Right kidney (tissue), 1 donor: ENCODE results near the gene AGMAT.

ENCODE experiments used
- DNase-seq: peaks from one replicate; pipeline ENCODE4 v3.0.0-alpha.2; 2016

Gene AGMAT

GRCh38 chr1:15568387-15569073 lies 16.3 kb downstream of the AGMAT start:
- DNase-seq = no peak

GRCh38 chr1:15559189-15559810 lies 25.6 kb downstream of the AGMAT start:
- DNase-seq = no peak

- no peak for DNase-seq
Observed at GRCh38 chr1:15558516-15558915, 26.3 kb downstream of the AGMAT start.

DNA sequence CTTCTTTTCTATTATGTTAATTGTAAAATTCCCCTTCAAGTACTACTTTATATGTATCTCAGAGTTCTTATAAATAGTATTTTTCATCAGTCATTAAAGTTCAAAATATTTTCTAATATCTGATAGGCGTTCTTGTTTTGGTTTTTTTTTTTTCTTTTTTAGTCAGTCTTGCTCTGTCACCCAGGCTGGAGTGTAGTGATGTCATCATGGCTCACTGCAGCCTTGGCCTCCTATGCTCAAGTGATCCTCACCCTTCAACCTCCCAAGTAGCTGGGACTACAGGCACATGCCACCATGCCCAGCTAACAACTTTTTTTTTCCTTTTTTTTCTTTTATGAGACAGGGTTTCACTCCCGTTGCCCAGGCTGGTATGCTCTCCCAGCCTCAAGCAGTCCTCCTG lies 27.3 kb downstream of the AGMAT start:
- no peak for DNase-seq

- DNase-seq = no peak
Observed at GRCh38 chr1:15557008-15557407, 27.8 kb downstream of the AGMAT start.

DNA sequence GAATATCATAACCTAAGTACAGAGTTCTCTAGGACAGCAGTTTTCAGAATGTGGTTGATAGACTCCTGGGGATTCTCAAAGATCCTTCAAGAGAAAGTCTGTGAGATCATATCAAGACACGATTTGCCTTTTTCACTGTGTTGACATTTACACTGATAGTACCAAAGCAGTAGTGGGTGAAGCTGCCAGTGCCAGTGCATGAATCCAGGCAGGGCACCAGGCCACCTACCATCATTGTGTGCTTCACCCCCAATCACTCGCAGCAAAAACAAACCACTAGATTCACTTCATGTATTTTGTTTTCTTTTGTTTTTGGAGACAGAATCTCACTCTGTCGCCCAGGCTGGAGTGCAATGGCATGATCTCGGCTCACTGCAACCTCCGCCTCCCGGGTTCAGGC lies 34.3 kb downstream of the AGMAT start:
- no peak for DNase-seq

DNA sequence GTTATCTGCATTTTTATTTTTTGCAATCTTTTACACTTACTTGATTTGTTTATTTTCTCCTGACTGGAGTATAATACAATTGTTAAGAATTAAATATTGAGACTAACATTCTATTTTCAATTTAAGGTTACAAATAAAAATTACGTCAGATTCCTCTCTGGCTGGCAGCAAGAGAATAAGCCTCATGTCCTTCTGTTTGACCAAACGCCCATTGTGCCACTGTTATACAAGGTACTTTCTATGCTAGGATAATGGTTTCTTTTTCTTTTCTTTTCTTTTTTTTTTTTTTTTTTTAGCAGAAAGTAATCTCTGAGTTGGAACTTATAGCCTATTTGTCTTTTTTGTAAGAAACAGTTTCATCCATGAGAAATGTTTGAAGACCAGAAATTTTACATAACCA lies 38.2 kb downstream of the AGMAT start:
- no peak for DNase-seq

DNA sequence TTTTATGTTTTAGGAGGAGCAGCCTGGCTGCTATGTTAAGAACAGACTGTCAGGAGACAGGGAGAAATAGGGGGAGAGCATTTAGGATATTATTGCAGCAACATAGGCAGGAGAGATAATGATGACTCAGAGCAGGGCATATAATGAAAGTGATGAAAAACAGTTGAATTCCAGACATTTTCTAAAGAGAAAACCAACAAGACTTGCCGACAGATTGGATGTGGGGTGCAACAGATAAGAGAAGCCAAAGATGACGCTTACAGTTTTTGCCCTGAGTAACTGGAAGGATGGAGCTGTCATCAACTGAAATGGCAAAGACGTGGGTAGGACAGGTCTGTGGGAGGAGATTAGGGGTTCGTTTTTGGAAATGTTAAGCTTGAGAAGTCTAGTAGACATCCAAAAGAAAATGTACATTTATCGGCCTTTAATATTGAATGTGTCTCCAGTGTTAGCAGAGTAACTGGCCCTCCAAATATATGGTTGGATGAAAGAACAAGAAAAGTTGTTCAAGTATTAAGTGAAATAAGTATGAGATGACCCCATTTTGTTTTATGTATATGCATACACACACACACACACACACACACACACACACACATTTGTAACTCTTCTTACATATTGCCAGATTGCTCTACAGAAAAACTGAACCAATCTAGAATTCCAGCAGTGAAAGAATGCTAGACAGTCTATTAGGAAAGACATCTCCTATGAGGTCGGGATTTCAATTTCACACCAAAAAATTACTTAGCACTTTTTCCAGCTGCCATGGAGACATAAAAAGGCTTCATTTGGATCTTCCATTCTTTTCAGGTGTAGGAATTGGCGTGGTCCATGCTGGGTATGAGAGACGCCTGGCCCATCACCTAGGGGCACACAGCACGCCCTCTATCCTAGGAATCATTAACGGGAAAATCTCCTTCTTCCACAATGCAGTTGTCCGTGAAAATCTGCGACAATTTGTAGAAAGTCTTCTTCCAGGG lies 41.0 kb downstream of the AGMAT start:
- no peak for DNase-seq

- DNase-seq = no peak
Observed at GRCh38 chr1:15543251-15543588, 41.6 kb downstream of the AGMAT start.

DNA sequence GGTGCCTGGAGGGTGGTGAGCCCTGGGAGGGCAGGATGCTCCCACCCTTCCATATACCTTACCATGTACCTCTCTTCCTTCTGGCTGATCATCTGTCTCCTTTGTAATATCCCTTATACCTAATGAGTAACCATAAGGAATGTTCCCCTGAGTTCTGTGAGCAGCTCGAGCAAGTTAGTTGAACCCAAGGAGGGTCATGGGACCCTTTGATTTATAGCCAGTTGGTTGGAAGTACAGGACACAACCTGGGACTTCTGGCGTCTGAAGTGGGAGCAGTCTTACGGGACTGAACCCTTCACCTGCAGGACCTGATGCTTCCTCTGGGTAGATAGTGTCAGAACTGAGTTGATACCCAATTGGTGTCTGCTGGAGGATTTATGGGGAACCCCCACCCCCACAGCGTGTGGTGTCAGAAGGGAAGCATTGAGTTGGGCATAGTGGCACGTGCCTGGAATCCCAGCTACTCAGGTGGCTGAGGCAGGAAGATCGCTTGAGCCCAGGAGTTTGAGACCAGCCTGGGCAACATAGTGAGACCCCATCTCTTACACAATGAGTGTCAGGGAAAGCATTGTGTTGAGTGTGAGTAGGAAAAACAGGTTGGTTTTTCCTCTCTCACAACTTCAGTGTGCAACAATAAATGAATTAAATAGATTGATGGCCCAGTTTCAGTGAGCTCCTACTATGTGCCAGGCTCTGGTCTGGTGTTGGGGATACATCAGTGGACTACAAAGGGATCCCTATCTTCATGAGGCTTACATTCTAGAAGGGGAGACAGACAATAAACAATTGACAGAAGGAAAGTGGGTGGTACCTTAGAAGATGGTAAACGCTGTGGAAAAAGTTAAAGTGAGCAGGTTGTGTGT lies 42.2 kb downstream of the AGMAT start:
- no peak for DNase-seq

DNA sequence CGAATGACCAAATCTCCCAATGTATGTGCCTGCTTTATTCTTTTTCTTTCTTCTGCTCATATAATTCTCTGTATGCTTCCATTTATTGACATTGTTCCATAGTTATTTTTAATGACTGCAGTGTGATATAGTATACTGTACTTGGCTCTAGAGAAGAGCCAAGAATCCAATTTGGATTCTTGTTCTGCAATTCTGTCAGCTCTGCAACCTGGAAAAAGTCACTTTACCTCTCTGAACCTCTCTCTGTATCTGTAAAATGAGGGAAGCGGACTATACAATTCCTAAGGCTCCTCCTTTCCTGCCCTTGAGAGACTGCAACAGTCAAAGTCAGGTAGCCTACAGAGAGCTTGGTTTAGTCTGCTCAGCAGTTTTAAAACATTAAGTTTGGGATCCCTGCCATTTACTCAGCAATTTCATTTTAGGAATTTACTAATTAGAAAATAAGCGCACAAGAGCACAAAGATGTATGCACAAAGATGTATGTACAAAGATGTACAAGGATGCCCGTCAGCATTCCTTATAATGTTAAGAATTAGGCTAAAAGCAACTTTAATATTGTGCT lies 43.5 kb downstream of the AGMAT start:
- DNase-seq = no peak

- no peak for DNase-seq
Observed at GRCh38 chr1:15540186-15540585, 44.7 kb downstream of the AGMAT start.

DNA sequence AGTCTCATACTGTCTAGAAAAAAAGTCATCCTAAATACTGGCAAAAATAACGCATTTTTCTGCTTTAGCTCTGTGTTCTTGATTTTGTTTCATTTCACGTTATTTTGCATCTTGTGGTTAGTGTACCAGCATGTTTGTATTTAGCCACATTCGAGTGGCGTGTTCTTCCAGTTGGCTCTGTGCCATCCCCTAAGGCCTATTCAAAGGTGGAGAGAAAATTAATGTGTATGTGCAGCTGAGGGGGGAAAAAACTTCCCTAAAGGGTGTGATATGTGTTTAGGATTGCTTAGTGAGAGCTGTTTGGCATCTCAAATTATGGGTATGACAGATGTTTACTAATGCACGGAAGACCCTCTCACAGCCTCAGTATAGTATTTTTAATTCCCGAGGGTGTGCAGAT lies 46.1 kb downstream of the AGMAT start:
- no peak for DNase-seq

GRCh38 chr1:15531682-15532081 lies 53.2 kb downstream of the AGMAT start:
- DNase-seq = no peak

DNA sequence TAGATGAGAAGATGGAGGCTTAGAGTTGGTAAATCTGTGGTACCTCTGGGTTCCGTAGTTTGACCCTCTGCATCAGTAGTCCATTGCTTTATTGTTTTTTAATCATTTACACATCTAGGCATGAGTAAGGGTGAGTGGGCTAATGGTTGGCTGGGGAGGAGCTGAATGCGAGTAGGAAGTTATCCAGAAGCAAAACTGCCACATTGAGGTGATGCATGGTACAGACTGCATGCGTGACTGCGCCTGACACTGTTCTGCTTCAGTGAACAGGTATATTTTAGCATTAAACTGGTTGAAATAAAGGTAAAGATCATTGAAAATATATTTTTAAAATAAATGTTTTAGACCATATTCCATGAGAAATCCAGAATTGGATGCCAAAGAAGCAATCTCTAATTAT lies 53.8 kb downstream of the AGMAT start:
- no peak for DNase-seq

DNA sequence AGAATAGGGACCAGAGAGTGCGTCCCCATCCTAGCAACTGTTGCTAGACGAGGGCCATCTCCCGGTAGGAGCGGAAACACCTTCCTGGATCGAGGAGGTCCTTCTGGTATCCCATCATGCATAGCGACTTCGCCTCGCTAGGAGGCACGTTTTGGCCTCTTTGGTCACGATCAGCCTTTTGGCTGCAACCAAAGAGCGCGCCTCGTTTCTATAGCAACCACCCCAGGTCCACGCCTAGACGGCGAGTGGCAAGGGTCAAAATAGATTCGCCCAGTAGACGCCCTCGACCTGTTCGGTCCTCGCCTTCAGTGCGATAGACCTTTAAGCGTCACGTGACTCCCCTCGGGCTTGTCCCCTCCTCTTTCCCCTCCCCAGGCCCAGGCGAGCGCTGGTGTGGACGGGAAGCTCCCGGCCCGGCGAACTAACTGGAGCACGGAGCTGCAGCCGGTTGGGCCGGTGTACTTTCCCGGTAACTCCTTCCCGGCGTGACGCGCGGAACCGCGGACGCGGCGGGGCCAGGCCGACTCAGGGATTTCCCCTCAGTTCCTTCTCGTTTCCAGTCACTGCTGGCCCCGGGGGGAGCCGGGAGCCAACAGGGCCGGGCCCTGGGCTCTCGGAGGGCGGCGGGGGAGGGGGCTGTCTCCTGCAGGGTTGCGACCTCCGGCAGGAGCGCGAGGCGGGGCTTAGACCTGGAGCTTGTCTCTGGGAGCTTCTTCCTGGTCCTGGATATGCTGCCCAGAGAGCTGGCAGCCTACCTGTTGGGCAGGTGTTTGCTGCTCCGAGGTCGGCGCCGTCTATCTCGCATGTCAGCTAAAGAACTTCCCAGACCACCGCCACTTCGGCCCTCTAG lies 58.1 kb downstream of the AGMAT start, which contains the start of gene DNAJC16:
TSS of gene DNAJC16 (plus strand) at position 359 of the 850 bp plus-strand sequence. CDS start 2,258 bp downstream, outside the sequence.
- DNase-seq = peak; percentile 97

DNA sequence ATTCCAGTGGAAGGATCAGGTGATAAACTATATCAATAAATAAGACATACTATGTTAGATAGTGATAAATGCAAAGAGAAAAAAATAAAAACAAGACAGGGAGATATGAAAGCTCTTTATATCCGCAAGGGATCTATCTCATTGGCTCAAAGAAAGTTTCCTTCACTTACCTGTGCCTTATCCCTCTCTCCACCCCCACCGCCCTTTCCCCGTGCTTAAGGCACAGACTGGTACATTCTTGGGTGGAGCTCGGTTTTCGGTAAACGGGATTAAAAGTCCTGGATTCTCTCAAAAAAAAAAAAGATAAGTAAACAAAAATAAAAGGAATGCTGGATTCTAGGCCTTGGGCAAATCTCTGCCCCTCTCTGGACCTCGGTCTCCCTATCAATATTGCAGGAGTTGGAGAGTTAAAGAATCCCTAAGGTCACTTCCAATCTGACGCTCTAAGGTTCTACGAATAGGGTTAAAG lies 58.8 kb downstream of the AGMAT start:
- DNase-seq = no peak

DNA sequence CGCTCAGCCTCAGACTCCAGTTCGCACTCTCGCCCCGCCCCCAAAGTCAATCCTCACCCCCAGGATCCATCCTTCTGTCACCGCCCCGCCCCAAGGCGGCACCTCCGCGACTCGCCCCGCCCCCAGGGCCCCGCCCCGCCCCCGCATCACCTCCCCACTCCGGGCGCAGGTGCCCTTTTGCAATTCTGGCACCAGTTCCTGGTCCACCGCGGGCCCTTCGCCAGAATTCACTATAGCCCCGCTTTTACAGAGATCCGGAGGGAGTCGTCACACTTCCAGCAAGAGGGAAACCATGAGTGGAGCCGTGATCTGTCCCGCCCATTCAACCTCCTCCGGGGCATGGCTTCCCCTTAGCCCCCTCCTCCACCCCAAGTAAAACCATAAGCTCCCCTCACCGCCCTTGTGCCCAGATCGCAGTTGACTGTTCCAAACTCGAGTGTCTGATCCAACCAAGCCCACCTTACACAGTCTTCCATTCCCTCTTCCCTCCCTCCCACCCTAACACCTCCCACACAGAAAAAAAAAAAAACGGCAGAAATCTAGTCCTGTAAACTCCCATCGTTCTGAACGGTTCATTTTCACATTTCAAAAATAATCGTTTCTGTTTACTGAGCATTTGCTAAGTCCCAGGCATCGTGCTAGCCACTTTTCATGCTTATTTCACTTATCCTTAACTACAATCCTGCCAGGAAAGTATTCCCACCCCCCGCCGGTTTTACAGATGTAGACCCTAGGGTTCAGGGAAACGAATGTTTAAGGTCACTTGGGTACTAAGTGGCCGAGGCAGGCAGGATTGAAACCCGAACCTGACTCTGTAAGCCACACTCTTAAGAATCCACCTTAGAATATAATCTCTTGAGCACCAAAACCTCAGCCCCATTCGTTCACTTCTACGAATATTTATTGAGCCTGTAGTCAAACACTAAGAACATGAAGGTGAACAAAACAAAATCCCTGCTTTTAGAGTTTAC lies 59.5 kb downstream of the AGMAT start:
- DNase-seq = peak; percentile 69

GRCh38 chr1:15524283-15525049 lies 60.4 kb downstream of the AGMAT start:
- peak; percentile 96 for DNase-seq
